NB4 (cell line): ENCODE measurements around the gene CCRL2.

ENCODE experiments used
- CTCF ChIP-seq: IDR thresholded peaks from one replicate; pipeline ENCODE4 v1.5.1; 2012; ENCODE audit warnings: low read depth, low read length
- MYC ChIP-seq: IDR thresholded peaks from 2 replicates; pipeline ENCODE4 v1.6.1; 2011; ENCODE audit warnings: low read depth, low read length
- POLR2A ChIP-seq: IDR thresholded peaks from 2 replicates; pipeline ENCODE4 v1.6.1; 2011; ENCODE audit warnings: mild to moderate bottlenecking; ENCODE audit not compliant: insufficient read length; ENCODE audit errors: extremely low read depth
- TF ChIP-seq, protein P1 (sequence below): IDR thresholded peaks from 2 replicates; pipeline ENCODE4 v1.6.1; 2011; ENCODE audit warnings: low read depth, low read length

- TF ChIP-seq POLR2A (no peak), CTCF (no peak), MYC (no peak)
- TF ChIP-seq, protein P1, sequence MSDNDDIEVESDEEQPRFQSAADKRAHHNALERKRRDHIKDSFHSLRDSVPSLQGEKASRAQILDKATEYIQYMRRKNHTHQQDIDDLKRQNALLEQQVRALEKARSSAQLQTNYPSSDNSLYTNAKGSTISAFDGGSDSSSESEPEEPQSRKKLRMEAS, result no peak
Observed at GRCh38 chr3:46371519-46372340, 35.3 kb upstream of the CCRL2 start.
